Measurements from ENCODE around the gene ATL1. TPM values are rescaled to one million over a fixed set of nuclear protein-coding genes. Genes with fewer than 3 reads are reported as not detected.
"Not testable (repeated sequence)": the region's sequence is repeated elsewhere in the genome, so short reads cannot be mapped to it uniquely, and the experiment has no call there.

ATL1 gene
- total and polyA plus RNA-seq, 2 experiments from 2014 or later = 4.3 to 6.0 TPM

- Histone ChIP-seq H3K4me3 (no peak overlapping the region), H3K27me3 (no peaks in the 10 kb centered on the region), H3K9me3 (ENCODE audit: low read depth) (no peaks in the 10 kb centered on the region), H3K9me2 (replicated peaks; ENCODE audit: insufficient read depth) (no peaks in the 10 kb centered on the region), H2AFZ (no peak overlapping the region), H3K4me2 (peak overlapping the region; percentile 14), H3K79me2 (peaks cover 44% of the 10 kb centered on the region), H3K36me3 (replicated peaks; ENCODE audit: insufficient read depth, low read depth) (no peaks in the 10 kb centered on the region), H3K4me1 (ENCODE audit: insufficient read depth) (peaks cover 14% of the 10 kb centered on the region), H4K20me1 (ENCODE audit: insufficient read depth, poor library complexity, severe bottlenecking) (no peaks in the 10 kb centered on the region), H3K27ac (peak overlapping the region; percentile 34)
- no peak for TF ChIP-seq EZH2 (IDR thresholded peaks at IDR 0.05; ENCODE audit: borderline replicate concordance)
- no peak for TF ChIP-seq EZH2phosphoT487 (IDR thresholded peaks at IDR 0.05; ENCODE audit: low read depth, severe bottlenecking, unreplicated experiment)
- TF ChIP-seq CTCF (IDR thresholded peaks at IDR 0.05; ENCODE audit: poor library complexity) = no peak
- WGBS (ENCODE audit: low lambda C conversion rate, missing lambda C conversion rate) = 36% methylated on average over 6 of the region's 6 CpGs
- no peak for DNase-seq (ENCODE audit: low spot score)
Measured at GRCh38 chr14:50658203-50658602, 98.3 kb downstream of the ATL1 start.

DNA sequence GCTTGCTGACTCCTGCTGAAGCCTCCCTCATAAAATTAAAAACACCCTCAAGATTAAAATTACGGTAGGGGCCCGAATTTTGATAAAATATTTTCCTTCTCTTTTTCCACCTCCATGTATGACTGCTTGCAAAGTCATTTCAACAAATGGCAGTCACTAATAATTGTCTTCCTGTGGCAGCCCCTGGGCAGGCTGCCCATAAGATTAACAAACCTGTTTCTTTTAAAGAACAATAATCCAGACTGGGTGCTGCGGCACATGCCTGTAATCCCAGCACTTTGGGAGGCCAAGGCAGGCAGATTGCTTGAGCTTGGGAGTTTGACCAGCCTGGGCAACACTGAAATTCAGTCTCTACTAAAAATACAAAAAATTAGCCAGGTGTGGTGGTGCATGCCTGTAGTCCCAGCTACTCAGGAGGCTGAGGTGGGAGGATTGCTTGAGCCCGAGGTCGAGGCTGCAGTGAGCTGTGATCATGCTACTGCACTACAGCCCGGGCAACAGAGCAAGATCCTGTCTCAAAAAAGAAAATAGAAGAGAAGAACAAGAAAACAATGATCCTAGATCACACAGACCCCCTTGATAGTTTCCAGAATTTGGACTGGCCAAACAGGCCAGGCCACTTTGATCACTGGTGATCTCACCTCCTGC, 99.5 kb downstream of the ATL1 start:
- H3K4me2 ChIP-seq = no peak overlapping the region
- H3K9me3 ChIP-seq (ENCODE audit: low read depth) = no peaks in the 10 kb centered on the region
- TF ChIP-seq EZH2 (IDR thresholded peaks at IDR 0.05; ENCODE audit: borderline replicate concordance) = no peak
- TF ChIP-seq CTCF (IDR thresholded peaks at IDR 0.05; ENCODE audit: poor library complexity) = no peak
- TF ChIP-seq EZH2phosphoT487 (IDR thresholded peaks at IDR 0.05; ENCODE audit: low read depth, severe bottlenecking, unreplicated experiment) = no peak
- H3K9me2 ChIP-seq (replicated peaks; ENCODE audit: insufficient read depth) = no peaks in the 10 kb centered on the region
- no peak overlapping the region for H3K27ac ChIP-seq
- H3K4me1 ChIP-seq (ENCODE audit: insufficient read depth) = peaks cover 14% of the 10 kb centered on the region
- no peak for DNase-seq (ENCODE audit: low spot score)
- H4K20me1 ChIP-seq (ENCODE audit: insufficient read depth, poor library complexity, severe bottlenecking) = no peaks in the 10 kb centered on the region
- no peak overlapping the region for H3K4me3 ChIP-seq
- no peaks in the 10 kb centered on the region for H3K36me3 ChIP-seq (replicated peaks; ENCODE audit: insufficient read depth, low read depth)
- peaks cover 46% of the 10 kb centered on the region for H3K79me2 ChIP-seq
- WGBS (ENCODE audit: low lambda C conversion rate, missing lambda C conversion rate) = 91% methylated on average over 6 of the region's 6 CpGs
- no peaks in the 10 kb centered on the region for H3K27me3 ChIP-seq
- H2AFZ ChIP-seq = no peak overlapping the region

DNA sequence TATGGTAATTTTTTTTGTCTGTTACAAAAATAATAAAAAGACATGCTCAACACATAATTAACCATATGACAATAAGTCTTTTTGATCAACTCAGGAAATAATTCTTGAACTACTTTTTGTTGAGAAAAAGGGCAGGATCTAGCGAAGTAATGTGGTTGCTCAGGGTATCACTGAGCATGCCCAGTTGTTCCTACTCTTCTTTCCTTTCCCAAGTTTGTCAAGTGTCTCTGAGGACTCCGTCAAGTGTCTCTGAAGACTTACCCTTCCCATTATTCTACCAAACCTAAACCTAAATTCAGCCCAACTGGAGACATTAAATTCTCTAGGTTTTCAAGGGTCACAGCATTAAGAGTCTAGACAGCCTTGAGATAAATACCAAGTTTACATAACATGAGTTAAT, 104.6 kb downstream of the ATL1 start:
- not testable (repeated sequence) for H3K9me3 ChIP-seq (ENCODE audit: low read depth); H3K27me3 ChIP-seq; H4K20me1 ChIP-seq (ENCODE audit: insufficient read depth, poor library complexity, severe bottlenecking); H3K27ac ChIP-seq; H3K9me2 ChIP-seq (replicated peaks; ENCODE audit: insufficient read depth); H3K4me3 ChIP-seq; DNase-seq (ENCODE audit: low spot score); H3K4me2 ChIP-seq; H3K36me3 ChIP-seq (replicated peaks; ENCODE audit: insufficient read depth, low read depth); H2AFZ ChIP-seq; H3K4me1 ChIP-seq (ENCODE audit: insufficient read depth)
- H3K79me2 ChIP-seq = peaks cover 54% of the 10 kb centered on the region
- 99% methylated on average over 2 of the region's 2 CpGs for WGBS (ENCODE audit: low lambda C conversion rate, missing lambda C conversion rate)

- WGBS (ENCODE audit: low lambda C conversion rate, missing lambda C conversion rate) = 82% methylated on average over 5 of the region's 5 CpGs
- not testable (repeated sequence) for H3K4me3 ChIP-seq; H3K9me2 ChIP-seq (replicated peaks; ENCODE audit: insufficient read depth); H3K27ac ChIP-seq; H3K9me3 ChIP-seq (ENCODE audit: low read depth); H2AFZ ChIP-seq; H3K36me3 ChIP-seq (replicated peaks; ENCODE audit: insufficient read depth, low read depth); H3K4me1 ChIP-seq (ENCODE audit: insufficient read depth); H3K27me3 ChIP-seq; H4K20me1 ChIP-seq (ENCODE audit: insufficient read depth, poor library complexity, severe bottlenecking); DNase-seq (ENCODE audit: low spot score)
- Histone ChIP-seq H3K4me2 (peak overlapping the region; percentile 83), H3K79me2 (peaks cover 54% of the 10 kb centered on the region)
Measured at GRCh38 chr14:50665300-50665699, 105.4 kb downstream of the ATL1 start.
